ENCODE results near the gene SHISA4.
"Not testable (repeated sequence)": the region's sequence is repeated elsewhere in the genome, so short reads cannot be mapped to it uniquely, and the experiment has no call there.

SHISA4 gene

DNA sequence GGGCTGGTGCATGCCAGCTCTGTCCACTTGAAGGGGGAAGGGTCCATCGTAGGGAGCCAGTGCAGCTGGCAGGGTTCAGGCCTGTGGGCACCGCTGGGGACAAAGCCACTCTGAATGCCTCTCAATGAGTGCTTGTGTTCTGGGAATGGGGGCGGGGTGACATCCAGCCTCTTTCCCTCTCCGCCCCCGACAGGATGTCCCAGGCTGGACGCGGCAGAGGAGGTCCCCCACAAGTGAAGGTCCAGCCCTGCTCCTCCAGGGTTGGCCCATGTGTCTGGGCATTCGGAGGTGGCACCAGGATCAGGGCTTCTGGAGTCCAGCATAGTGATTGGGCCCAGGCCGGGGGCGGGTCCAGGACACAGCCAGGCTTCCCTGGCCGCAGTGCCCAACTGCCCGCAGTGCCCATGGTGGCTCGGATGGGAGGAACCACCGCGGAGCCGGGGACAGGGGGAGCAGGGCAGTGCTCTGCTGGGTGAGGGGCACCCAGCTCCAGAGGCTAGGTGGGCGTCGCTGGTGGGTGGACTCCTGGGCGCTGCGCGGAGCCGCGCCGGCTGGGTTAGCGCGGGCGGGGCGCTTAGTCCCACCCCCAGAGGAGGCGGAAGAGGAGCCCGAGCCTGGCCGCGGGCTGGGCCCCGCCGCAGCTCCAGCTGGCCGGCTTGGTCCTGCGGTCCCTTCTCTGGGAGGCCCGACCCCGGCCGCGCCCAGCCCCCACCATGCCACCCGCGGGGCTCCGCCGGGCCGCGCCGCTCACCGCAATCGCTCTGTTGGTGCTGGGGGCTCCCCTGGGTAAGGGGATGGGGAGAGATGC is at the start of gene SHISA4:
Gene SHISA4 (plus strand): TSS at position 617 of the 808 bp plus-strand sequence. CDS start 97 bp downstream, at position 714.
- peaks cover 37% of the 10 kb centered on the region for H3K27me3 Mint-ChIP-seq (ENCODE audit: low read depth)
- no peaks in the 10 kb centered on the region for H3K9me3 Mint-ChIP-seq
- H3K27ac Mint-ChIP-seq = no peak within 1 kb of the TSS
- H3K4me3 Mint-ChIP-seq = peak within 1 kb of the TSS; percentile 63
- H3K4me1 Mint-ChIP-seq (ENCODE audit: low read depth) = peaks cover 5% of the 10 kb centered on the region
- H3K36me3 Mint-ChIP-seq (ENCODE audit: low read depth) = no peaks in the 10 kb centered on the region

- not testable (repeated sequence) for H3K9me3 Mint-ChIP-seq; H3K27ac Mint-ChIP-seq; H3K4me3 Mint-ChIP-seq; H3K27me3 Mint-ChIP-seq (ENCODE audit: low read depth)
- peaks cover 13% of the 10 kb centered on the region for H3K36me3 Mint-ChIP-seq (ENCODE audit: low read depth)
- peaks cover 15% of the 10 kb centered on the region for H3K4me1 Mint-ChIP-seq (ENCODE audit: low read depth)
Measured at GRCh38 chr1:201839089-201839488, 49.6 kb upstream of the SHISA4 start.

DNA sequence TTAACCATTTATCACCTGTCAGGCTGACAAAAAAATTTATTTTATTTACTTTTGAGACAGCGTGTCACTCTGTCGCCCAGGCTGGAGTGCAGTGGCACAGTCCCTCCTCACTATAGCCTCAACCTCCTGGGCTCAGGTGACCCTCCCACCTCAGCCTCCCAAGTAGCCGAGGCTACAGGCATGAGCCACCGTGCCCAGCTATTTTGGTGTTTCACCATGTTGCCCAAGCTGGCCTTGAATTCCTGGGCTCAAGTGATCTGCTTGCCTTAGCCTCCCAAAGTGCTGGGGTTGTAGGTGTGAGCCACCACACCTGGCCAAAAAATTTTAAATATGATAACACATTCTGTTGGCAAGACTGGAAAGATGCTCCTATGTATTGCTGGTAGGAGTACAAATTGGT is 48.6 kb upstream of the SHISA4 start:
- Mint-ChIP-seq H3K4me1 (ENCODE audit: low read depth) (peaks cover 13% of the 10 kb centered on the region), H3K27ac (no peak overlapping the region), H3K36me3 (ENCODE audit: low read depth) (peaks cover 10% of the 10 kb centered on the region), H3K9me3 (no peaks in the 10 kb centered on the region), H3K4me3 (no peak overlapping the region), H3K27me3 (ENCODE audit: low read depth) (no peaks in the 10 kb centered on the region)

DNA sequence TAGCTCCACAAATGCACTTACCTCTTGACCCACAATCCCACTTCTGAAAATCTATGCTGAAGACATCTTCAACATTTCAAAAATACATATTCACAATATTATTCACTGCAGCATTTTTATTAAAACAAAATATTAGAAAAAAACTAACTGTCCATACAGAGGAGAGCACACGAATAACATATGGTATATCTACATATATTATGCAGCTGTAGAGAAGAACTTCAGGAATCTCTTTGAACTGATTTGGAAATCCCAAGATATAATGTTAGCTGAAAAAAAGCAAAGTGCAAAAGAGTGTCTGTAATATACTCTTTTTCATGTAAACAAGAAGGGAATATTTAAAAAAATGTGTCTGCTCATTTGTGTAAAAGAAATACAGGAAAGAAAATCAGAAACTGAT is 48.2 kb upstream of the SHISA4 start:
- H3K27ac Mint-ChIP-seq = no peak overlapping the region
- no peak overlapping the region for H3K4me3 Mint-ChIP-seq
- H3K9me3 Mint-ChIP-seq = no peaks in the 10 kb centered on the region
- peaks cover 7% of the 10 kb centered on the region for H3K36me3 Mint-ChIP-seq (ENCODE audit: low read depth)
- H3K4me1 Mint-ChIP-seq (ENCODE audit: low read depth) = peaks cover 13% of the 10 kb centered on the region
- H3K27me3 Mint-ChIP-seq (ENCODE audit: low read depth) = no peaks in the 10 kb centered on the region

- Mint-ChIP-seq H3K4me1 (ENCODE audit: low read depth) (peaks cover 14% of the 10 kb centered on the region), H3K4me3 (no peak overlapping the region), H3K27ac (no peak overlapping the region), H3K36me3 (ENCODE audit: low read depth) (peaks cover 7% of the 10 kb centered on the region), H3K27me3 (ENCODE audit: low read depth) (no peaks in the 10 kb centered on the region), H3K9me3 (no peaks in the 10 kb centered on the region)
Measured at GRCh38 chr1:201841265-201841912, 47.3 kb upstream of the SHISA4 start.

- H3K4me3 Mint-ChIP-seq = no peak overlapping the region
- H3K27me3 Mint-ChIP-seq (ENCODE audit: low read depth) = no peaks in the 10 kb centered on the region
- peaks cover 14% of the 10 kb centered on the region for H3K4me1 Mint-ChIP-seq (ENCODE audit: low read depth)
- no peak overlapping the region for H3K27ac Mint-ChIP-seq
- peaks cover 4% of the 10 kb centered on the region for H3K36me3 Mint-ChIP-seq (ENCODE audit: low read depth)
- H3K9me3 Mint-ChIP-seq = no peaks in the 10 kb centered on the region
Measured at GRCh38 chr1:201842472-201843027, 46.1 kb upstream of the SHISA4 start.

- Mint-ChIP-seq H3K36me3 (ENCODE audit: low read depth) (peaks cover 11% of the 10 kb centered on the region), H3K27ac (no peak overlapping the region), H3K27me3 (ENCODE audit: low read depth) (no peaks in the 10 kb centered on the region), H3K4me3 (no peak overlapping the region), H3K4me1 (ENCODE audit: low read depth) (peaks cover 12% of the 10 kb centered on the region), H3K9me3 (no peaks in the 10 kb centered on the region)
Measured at GRCh38 chr1:201845331-201846083, 43.2 kb upstream of the SHISA4 start.

DNA sequence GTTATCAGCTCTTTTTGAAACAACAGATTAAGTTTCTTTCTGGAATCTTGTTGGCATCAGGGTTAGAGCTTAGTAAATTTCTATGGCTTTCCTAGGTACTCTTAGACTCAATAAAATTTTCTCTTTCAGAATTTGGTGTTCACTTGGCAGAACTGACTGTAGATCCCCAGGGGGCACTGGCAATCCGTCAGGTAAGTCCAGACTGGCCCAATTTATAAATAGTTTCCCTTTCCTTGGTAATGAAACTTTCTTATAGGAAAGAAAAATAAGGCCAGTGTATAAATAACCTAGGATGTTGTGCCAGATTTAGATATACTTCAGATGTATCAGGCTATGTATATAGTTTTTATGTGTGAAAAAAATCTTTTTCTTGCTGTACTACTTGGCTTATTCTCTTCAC is 41.5 kb upstream of the SHISA4 start:
- Mint-ChIP-seq H3K27ac (no peak overlapping the region), H3K36me3 (ENCODE audit: low read depth) (peaks cover 15% of the 10 kb centered on the region), H3K27me3 (ENCODE audit: low read depth) (no peaks in the 10 kb centered on the region), H3K4me1 (ENCODE audit: low read depth) (peaks cover 7% of the 10 kb centered on the region), H3K9me3 (no peaks in the 10 kb centered on the region), H3K4me3 (no peak overlapping the region)

DNA sequence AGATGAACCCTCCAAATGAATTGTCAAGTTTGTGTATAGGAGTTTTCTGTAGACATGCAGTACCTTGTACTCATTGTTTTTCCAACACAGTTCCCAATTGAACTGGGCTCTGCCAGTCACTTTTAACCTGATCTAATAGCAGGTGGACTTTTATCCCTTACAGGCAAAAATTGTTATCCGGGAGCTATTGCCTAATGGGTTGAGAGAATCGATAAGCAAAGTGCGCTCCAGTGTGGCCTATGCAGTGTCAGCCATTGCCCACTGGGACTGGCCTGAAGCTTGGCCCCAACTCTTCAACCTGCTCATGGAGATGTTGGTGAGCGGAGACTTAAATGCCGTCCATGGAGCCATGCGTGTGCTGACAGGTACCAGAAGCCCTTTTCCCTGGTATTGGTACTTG is 40.5 kb upstream of the SHISA4 start:
- no peaks in the 10 kb centered on the region for H3K9me3 Mint-ChIP-seq
- no peak overlapping the region for H3K27ac Mint-ChIP-seq
- peaks cover 20% of the 10 kb centered on the region for H3K36me3 Mint-ChIP-seq (ENCODE audit: low read depth)
- no peaks in the 10 kb centered on the region for H3K27me3 Mint-ChIP-seq (ENCODE audit: low read depth)
- H3K4me3 Mint-ChIP-seq = no peak overlapping the region
- peaks cover 3% of the 10 kb centered on the region for H3K4me1 Mint-ChIP-seq (ENCODE audit: low read depth)

GRCh38 chr1:201849372-201850052 is 39.2 kb upstream of the SHISA4 start:
- Mint-ChIP-seq H3K27me3 (ENCODE audit: low read depth) (no peaks in the 10 kb centered on the region), H3K27ac (peak overlapping the region; percentile 22), H3K4me3 (no peak overlapping the region), H3K4me1 (ENCODE audit: low read depth) (peaks cover 2% of the 10 kb centered on the region), H3K9me3 (no peaks in the 10 kb centered on the region), H3K36me3 (ENCODE audit: low read depth) (peaks cover 22% of the 10 kb centered on the region)

GRCh38 chr1:201850053-201850397 is 38.7 kb upstream of the SHISA4 start:
- Mint-ChIP-seq H3K27me3 (ENCODE audit: low read depth) (no peaks in the 10 kb centered on the region), H3K27ac (no peak overlapping the region), H3K4me3 (no peak overlapping the region), H3K36me3 (ENCODE audit: low read depth) (peaks cover 27% of the 10 kb centered on the region), H3K4me1 (ENCODE audit: low read depth) (peaks cover 2% of the 10 kb centered on the region), H3K9me3 (no peaks in the 10 kb centered on the region)

GRCh38 chr1:201851949-201852348 is 36.7 kb upstream of the SHISA4 start:
- Mint-ChIP-seq H3K36me3 (ENCODE audit: low read depth) (peaks cover 42% of the 10 kb centered on the region), H3K4me3 (no peak overlapping the region), H3K9me3 (no peaks in the 10 kb centered on the region), H3K27me3 (ENCODE audit: low read depth) (no peaks in the 10 kb centered on the region), H3K4me1 (ENCODE audit: low read depth) (no peaks in the 10 kb centered on the region), H3K27ac (no peak overlapping the region)

GRCh38 chr1:201856722-201857121 is 32.0 kb upstream of the SHISA4 start:
- peaks cover 60% of the 10 kb centered on the region for H3K36me3 Mint-ChIP-seq (ENCODE audit: low read depth)
- H3K4me1 Mint-ChIP-seq (ENCODE audit: low read depth); H3K9me3 Mint-ChIP-seq; H3K27ac Mint-ChIP-seq; H3K4me3 Mint-ChIP-seq; H3K27me3 Mint-ChIP-seq (ENCODE audit: low read depth): not testable (repeated sequence)

- Mint-ChIP-seq H3K9me3 (no peaks in the 10 kb centered on the region), H3K27me3 (ENCODE audit: low read depth) (no peaks in the 10 kb centered on the region), H3K4me3 (no peak overlapping the region), H3K27ac (no peak overlapping the region), H3K4me1 (ENCODE audit: low read depth) (no peaks in the 10 kb centered on the region), H3K36me3 (ENCODE audit: low read depth) (peaks cover 53% of the 10 kb centered on the region)
Measured at GRCh38 chr1:201859424-201859823, 29.3 kb upstream of the SHISA4 start.

All from T-helper 1 cell treated with Interleukin-12 subunit alpha and Interleukin-12 subunit beta and Interleukin-4 antibody, amounts not matched to agents 30 μg/mL and 1 μg/mL, for 36 hours (primary cell).